Activated CD4-positive, alpha-beta T cell treated with anti-CD3 and anti-CD28 coated beads, Interleukin-2, amount 50 U/mL, for 48 hours (primary cell): Measurements from ENCODE around the gene MAFG.

ENCODE experiments used
- DNase-seq, 2 experiments: peaks; one replicate each; pipeline ENCODE4 v3.0.0-alpha.2; 2020

MAFG gene

DNA sequence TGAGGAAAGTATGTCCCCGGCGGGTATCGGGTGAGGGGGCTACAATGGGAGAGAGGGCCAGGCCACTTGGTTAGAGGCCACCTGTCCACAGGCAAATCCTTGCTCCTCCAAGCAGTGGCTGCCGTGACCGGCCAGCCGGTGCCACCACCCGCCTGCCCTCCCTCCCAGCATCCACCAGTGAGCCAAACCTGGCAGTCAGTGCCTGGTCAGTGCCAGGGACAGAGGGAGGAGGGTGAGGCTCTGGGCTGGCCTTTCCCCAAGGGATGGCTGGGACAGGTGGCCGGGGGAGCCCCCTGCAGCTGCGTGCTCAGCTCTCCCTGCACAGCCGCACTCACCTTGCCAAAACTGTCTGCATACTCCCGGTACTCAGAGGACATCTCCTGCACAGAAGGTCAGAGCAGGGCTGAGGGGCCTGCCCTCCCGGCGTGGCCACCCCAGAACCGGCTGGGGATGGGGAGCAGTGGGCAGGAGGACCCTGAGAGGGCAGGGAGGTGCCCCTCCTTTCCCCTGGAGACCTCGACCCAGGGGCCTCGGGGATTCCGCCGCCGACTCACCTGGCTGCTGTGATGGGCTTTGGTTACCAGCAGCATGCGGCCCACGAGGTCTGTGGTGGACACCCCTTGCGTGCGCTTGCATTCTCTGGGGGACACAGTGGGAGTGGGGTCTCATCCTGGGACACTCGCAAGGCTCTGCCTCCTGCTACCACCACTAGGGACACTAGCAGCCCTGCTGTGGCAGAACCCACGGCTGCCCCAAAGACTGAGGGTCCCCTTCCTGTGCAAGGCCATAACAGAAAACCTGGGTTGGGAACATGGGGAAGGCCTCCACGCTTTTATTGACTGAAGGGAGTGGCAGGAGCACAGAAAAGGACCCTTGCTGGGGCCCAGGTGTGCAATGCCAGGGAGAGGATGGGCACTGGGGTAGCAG is 20.1 kb downstream of the MAFG start:
- DNase-seq: no peak

DNA sequence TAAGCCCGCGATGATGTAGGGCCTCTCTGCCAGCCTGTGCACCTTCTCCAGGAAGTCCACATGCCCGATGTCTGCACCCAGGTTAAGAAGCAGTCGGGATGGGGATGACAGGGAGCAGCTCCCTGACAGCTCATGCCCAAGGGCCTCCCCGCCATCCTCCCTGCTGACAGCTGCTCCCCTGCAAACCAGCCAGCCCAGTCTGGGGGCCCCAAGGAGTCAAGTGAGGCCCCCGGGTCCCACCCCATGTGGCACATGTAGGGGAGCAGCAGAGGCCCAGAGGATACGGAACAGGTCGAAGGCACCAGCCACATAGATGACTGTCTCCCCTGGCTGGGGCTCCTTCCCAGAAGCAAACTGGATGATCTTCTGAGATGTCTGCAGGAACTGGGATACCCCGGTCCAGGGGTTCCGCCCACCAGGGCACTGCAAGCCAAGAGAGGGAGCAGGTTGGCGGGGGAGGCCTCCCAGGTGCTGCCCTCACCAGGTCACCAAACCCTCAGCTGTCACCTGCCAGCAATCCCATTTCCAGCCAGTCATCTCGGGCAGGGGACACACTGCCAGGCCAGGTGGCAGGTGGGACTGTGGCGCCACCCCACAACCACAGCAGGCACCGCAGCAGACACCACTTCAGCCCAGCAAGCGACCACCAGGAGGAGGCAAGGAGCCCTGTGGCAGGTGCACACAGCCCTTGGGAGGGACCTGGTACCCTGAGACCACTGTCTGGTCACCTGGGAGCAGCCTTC is 20.9 kb downstream of the MAFG start:
- DNase-seq: no peak

DNA sequence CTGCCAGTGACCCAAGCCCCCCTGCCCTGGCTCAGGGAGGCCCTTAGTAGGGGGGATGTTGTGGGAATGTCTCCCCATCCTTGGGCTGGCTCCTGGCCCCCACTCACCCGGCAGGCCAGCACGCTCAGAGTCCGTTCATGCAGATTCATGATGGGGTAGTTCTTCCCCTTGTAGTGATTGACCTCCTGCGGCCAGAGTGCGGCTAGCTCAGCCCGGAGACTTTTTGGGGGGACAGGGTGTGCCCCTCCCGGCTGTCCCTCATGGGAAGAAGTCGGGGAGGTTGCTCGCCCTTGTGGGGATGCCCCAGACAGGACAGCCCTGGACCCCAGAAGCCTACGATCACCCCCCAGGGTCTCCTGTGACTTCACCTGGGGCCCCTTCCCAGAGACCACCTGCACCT is 21.5 kb downstream of the MAFG start:
- no peak for DNase-seq

DNA sequence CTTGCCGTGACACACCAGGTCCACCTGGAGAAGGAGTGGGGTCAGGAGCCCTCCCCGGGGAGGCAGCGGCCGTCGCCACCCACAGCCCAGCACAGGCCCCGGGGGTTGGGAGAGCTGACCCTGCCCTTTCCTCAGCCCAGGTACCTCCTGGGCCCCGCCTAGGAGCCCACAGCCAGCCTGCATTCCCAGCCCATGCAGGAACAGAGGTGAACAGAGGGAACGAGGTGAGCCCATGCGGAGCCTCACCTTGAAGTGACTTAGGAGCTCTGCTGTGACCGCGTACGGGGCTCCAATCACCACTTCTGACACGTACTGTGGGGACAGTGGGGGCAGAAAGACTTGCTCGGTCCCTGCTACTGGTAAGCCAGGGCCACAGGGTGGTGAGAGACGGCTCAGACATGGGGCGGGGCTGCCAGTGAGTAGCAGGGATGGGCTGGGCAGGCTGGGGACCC is 22.1 kb downstream of the MAFG start:
- no peak for DNase-seq

DNA sequence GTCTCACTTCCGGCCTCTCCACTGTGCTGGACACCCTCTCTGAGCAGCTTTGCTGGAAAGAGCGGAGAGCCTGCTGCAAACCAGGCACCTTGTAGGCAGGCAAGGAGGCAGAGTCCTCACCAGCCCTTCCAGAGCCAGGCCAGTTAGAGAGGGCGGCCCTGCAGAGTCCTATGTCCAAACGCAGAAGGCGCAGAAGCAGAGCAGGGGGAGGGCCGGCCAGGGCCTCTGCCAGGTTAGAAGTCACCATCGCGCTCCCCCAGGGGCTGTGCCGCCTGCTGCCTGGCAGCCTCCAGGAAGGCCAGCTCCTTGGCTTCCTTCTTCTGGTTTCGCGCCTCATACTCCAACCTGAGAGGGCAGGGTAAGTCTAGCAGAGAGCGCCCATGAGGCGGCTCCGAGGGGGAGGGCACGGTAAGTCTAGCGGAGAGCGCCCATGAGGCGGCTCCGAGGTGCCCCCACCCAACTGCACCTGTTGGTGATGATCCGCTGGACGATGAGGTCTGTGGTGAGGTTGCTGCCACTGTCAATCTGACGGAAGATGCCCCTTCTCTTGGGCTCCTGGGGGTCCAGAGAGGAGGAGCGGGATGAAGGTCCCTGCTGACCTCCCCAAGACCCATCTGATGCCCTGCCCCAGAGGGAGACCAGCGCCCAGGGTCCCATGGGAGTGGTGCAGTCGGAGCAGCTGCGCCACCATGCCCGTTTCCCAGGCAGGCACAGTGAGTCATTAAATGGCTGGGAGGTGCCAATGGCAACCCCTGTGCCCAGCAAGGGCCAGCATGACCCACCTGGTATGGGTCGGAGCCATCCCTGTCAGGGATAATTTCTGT is 22.7 kb downstream of the MAFG start:
- no peak for DNase-seq

DNA sequence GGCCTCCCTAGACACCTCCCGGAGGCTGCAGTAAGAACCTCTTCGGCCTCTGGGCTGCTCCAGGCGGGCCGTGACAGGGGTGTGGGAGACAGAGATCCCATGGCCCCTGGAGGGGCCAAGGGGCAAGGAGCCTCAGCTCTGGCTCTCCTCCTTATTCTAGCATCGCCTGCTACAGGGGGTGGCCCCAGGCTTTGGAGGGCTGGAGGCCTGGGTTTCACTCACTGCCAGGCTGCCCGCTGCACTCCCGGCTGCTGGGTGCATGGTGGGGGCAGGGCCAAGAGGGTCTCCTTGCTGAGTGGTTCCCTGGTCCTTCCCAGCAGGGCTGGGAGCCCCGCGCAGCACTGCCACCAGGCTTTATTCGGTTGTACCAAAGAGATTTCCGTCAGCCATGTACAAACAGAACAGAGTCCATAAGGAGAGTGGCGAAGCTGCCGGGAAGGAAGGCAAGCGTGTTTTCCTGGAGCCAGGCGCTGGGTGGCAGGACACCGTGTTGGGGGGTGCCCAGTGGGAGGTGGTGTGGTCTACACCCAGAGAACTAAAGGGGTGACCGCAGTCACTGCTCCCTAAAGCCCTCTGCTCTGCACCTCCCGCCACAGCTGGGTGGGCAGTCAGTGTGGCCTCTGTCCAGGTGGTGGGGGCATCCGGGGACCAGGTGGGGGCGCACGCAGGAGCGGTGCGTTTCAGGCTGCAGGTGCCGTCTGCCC is 23.5 kb downstream of the MAFG start:
- DNase-seq: no peak

DNA sequence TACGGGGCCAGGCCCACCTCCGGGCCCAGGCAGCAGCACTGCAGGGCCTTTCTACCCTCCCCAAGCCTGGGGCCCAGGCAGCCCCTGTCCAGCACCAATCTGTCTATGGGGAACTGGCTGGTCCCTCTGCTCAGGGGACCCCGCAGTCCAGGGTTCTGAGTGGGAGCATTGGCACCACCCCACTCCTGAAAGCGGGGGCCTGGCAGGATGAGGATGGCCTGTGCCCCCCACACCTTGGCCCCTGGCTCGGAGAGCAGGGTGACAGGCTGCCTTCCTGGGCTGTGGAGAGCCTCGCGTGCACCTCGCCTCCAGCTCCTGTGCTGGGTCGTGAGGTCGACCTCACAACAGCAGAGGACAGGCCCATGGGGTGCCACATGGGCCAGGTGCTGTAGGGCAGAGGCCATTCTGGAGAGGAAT is 24.1 kb downstream of the MAFG start:
- DNase-seq: no peak

DNA sequence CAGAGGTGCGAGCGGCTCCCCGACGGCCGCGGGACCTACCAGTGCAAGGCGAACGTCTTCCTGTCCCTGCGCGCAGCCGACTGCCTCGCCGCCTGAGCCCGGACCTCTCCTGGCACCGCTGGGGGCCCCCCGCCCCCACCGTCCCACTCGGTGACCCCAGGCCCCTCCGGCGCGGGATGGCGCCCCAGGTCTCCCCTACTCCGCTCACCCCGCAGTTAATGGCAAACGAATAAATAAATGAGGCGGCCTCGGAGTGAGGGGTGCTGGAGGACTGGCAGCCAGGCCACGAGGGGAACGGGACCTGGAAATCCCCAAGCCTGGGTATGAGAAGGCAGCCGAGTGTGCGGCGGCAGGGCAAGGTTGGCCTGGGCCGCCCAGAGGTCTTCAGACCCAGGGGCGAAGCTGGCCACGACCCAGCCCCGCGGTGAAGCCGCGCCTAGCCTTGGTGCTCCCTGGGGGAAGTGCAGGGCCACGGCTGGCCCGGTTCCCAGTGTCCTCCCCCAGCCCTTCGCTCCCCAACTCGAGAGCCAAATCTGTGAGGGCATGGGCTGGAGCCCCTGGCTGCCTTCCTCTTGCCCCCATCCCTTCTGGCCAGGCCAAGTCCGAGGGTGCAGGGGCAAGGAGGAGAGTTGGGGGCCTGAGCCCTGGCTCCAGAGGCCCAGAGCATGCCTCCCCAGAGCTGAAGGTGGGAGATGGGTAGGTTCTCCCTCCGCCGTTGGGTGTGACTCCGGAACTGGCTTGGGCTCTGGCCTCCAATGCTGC is 24.7 kb downstream of the MAFG start:
- no peak for DNase-seq

DNA sequence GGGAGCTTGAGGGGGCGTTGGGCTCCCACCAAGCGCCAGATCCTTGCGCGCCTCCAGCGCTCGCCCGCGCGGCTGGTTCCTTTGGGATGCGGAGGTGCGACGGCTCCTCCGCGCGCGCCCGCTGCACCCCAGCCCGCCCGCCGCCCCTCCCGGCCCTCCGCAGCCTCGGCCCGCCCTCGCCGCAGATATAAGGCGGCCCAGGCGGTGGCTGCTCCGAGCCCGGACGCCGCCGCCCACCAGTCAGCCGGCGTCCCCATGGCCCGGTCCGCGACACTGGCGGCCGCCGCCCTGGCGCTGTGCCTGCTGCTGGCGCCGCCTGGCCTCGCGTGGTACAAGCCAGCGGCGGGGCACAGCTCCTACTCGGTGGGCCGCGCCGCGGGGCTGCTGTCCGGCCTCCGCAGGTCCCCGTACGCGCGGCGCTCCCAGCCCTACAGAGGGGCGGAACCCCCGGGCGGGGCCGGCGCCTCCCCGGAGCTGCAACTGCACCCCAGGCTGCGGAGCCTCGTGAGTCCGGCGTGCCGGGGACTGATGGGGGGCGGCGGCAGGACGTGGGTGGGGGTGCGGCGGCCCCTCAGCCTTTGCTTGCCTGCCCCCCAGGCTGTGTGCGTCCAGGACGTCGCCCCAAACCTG is 25.4 kb downstream of the MAFG start, which contains the start of gene NPB:
NPB (plus strand) TSS at position 216 of the 630 bp plus-strand sequence; CDS start at position 256, 40 bp downstream.
- DNase-seq: no peak

DNA sequence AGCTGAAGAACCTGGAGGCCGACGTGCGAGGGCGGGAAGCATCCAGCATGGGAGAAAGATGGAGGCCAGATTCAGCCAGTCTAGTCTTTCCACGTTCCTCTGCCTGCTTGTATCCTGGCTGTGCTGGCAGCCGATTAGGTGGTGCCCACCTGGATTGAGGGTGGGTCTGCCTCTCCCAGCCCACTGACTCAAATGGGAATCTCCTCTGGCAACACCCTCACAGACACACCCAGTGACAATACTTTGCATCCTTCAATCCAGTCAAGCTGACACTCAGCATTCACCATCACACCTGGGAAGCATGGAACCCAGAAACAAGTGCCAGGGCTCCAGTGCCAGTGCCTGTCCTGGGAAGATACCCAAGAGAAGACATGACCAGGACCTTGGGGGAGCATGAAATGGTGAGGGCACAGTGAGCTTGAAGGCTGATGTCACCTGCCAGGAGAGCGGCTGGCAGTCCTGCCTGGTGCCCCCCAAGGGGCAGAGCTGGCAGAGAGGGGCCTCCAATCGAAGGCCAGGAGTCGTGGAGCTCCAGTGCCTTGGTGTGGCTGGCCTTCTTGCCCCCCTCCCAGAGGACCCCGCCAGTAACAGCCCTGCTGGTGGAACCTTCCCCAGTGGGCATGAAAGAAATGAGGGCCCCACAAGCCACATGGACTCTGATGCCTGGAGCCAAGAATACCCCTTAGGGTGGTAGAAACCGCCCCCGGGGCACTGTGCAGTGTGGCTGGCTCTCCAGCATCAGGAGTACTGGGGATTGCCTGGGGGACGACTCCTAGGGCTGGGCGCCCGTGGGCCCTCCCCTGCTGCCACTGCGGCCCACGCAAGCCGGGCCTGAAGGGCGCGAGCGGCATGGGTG is 26.1 kb downstream of the MAFG start:
- DNase-seq: no peak

DNA sequence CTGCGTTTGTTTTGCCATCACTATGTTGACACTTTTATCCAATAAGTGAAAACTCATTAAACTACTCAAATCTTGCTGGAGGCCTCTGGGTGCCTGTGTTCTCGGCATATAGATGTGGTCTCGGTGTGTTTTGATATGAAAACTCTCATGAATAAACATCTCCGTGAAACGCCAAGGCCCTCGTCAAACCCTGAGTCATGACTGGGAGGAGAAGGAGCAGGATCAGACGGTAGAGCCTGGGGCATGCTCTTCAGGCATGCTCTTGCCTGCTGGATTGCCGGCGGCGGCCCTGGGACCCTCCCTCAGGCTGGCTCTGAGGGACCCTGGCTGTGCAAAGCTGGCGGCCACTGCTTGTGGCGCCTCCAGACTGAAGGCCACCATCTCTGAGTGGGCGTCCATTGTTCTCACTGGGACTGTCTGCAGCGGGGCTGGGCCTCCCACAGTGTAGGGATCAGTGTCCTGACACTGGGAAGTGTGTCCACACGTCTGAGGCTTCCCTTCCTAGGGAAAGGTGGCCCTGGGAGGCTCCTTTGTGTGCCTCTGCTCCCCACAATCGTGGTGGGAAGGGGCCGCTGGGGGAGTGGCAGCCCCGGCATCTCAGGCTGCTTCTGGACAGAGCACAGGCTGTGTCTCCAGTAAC is 27.2 kb downstream of the MAFG start:
- DNase-seq: no peak

DNA sequence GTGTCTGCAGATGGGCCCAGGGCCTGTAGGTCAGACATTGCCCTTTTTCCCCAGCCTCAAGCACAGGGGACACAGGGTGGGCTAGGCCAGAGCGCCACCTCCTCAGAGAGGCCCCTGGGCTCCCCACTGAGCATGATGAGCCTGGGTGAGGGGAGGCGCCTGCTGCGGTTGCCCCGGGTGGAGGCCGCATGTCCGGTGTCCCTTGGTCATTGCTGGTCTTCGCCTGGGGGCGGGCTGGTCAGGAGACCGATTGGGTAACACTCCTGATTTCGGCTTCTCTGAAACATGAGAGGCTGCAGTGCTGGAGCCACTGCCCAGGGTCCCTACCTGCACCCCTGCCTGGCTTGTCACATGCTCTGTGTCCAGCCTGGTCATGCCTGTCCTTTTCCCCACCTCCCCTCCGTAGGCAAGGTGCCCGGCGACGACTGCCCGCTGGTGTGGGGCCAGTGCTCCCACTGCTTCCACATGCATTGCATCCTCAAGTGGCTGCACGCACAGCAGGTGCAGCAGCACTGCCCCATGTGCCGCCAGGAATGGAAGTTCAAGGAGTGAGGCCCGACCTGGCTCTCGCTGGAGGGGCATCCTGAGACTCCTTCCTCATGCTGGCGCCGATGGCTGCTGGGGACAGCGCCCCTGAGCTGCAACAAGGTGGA is 27.9 kb downstream of the MAFG start:
- no peak for DNase-seq

DNA sequence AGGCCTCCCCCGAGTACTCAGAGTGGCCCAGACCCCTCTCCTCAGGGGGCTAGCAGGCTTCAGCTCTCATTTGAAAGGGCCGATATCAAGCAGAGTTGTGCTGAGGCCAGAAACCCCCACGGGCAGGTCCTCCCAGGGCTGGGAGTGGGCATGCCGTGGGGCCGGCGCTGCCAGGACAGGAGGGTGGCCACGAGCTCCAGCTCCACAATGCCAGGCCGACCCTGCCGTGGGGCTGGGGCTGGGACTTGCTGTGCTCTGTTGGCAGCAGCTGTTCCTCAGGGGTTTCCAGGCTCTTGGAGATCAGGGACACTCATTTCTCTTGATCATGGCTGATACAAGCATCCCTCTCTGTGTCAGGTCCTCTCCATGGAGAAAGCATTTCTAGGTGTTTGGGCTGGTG is 28.6 kb downstream of the MAFG start:
- DNase-seq: no peak

DNA sequence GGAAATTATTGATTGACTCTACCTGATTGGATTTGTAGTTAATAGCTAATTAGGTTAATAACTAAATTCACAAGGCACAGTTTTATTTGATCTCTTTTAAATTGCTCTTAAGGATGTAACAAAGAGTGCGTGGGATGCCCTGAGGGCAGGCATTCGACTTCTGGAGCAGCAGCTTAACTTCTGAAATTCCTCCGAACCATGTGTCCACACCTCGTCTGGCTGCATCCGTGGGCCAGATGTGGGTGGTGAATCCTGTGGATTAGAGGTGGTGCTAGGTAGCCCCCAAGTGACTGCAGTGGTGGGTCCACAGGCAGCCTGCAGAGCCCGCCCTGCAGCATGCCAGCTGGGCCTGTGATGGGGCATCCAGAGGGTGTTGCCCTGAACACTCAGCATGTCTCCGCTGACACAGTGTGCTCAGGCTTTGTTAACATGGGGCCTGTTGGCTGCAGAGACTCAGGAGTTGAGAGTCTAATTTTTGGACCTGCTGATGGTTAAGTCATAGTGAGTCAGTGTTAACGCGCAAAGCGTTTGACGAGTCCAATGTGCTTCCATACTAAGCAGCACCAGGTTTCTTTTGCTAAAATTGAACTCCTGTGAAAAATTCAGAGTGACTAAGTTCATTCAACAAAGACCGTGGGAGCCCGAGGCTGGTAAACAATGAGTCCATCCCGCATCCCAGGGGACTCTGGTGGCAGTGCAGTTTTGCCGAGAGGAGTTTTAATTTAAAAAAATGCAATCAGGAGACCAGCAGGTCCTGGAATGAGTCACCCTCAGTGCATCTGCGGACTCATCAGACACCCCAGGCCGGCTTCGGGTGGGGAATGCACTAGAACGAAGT is 29.3 kb downstream of the MAFG start:
- no peak for DNase-seq

DNA sequence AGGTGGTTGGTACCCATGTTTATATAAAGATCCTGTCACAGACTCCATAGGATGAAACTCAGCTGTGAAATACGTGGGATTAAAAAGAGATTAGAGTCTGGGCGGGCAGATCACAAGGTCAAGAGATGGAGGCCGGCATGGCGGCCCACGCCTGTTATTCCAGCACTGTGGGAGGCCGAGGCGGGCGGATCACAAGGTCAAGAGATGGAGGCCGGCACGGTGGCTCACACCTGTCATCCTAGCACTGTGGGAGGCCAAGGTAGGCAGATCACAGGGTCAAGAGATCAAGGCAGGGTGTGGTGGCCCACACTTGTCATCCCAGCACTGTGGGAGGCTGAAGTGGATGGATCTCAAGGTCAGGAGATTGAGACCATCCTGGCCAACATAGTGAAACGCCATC is 32.1 kb downstream of the MAFG start:
- no peak for DNase-seq

DNA sequence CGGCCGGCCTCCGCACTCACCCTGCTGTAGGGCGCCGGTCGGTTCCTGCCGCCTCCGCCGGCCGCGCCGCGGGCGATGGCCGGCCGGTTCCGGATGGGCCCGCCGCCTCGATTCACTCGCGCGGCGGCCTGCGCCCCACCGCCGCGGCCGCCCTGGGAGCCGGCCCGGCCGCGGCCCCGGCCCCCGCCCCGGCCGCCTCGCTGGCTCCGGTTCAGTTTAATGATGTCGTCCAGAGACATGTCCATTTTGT is 36.3 kb downstream of the MAFG start:
- no peak for DNase-seq

DNA sequence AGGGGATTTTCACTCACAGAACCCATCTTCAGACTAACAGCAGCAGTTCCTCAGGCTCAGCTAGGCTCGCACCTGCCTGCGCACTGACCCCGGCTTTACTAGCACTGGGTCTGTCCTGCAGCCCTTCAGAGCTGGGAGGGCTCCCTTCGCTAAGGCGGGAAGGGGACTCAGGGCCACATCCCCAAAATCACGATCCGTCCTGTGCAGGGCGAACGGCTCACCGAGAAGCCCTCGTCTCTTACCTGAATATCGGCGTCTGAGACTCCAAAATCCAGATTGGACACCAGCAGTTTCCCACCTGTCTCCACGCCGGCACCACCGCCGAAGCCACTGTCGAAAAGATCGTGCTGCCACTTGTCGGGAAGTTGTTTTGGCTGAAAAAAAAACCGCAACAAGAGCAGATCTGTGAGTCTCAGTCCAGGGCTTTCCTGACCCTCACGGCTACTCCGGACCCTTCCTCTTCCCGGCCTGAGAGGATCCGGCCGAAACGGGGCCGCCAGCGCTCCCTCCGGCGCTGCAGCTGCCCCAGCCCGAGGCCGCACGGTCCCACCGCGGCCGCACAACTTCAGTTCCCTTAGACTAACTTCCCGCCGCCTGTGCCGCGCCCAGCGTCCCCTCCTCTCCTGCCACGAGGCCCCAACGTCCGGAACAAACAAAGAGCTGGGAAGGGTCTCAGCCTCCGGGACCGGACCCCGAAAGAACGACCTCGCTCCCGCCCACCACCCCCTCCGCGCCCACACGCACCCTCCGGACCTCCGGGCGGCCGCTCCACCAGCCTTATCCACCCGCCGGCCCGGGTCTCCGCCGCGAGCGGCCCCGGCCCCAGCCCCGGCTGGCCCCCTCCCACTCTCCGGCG is 36.9 kb downstream of the MAFG start:
- DNase-seq: peak; percentile 21 to 37
